HG03469 (cell line): Measurements from ENCODE around the gene STK39.

Experiments used
- ATAC-seq: cut with Tn5 transposase; IDR thresholded peaks from one replicate; pipeline ENCODE4 v1.9.1; 2021; ENCODE audit warnings: mild to moderate bottlenecking, moderate library complexity, moderate number of reproducible peaks; ENCODE audit not compliant: unreplicated experiment

The STK39 gene

GRCh38 chr2:168210895-168211570, 36.4 kb downstream of the STK39 start:
- ATAC-seq = no peak

- no peak for ATAC-seq
These were observed 37.0 kb downstream of the STK39 start for GRCh38 chr2:168210216-168210894.

GRCh38 chr2:168208652-168209051, 38.7 kb downstream of the STK39 start:
- no peak for ATAC-seq

GRCh38 chr2:168207851-168208250, 39.5 kb downstream of the STK39 start:
- ATAC-seq = no peak

- ATAC-seq = no peak
These were observed 43.4 kb downstream of the STK39 start for GRCh38 chr2:168203762-168204693.

GRCh38 chr2:168201584-168202116, 45.7 kb downstream of the STK39 start:
- no peak for ATAC-seq

GRCh38 chr2:168200930-168201583, 46.3 kb downstream of the STK39 start:
- no peak for ATAC-seq

- no peak for ATAC-seq
These were observed 48.8 kb downstream of the STK39 start for GRCh38 chr2:168198476-168199207.

- ATAC-seq = no peak
These were observed 50.6 kb downstream of the STK39 start for GRCh38 chr2:168196764-168197180.

GRCh38 chr2:168194784-168195522, 52.4 kb downstream of the STK39 start:
- peak; percentile 96 for ATAC-seq

GRCh38 chr2:168192839-168193616, 54.4 kb downstream of the STK39 start:
- ATAC-seq = no peak

GRCh38 chr2:168191955-168192785, 55.2 kb downstream of the STK39 start:
- no peak for ATAC-seq

- ATAC-seq = no peak
These were observed 56.6 kb downstream of the STK39 start for GRCh38 chr2:168190590-168191336.

- ATAC-seq = no peak
These were observed 57.4 kb downstream of the STK39 start for GRCh38 chr2:168189835-168190569.

- ATAC-seq = no peak
These were observed 59.4 kb downstream of the STK39 start for GRCh38 chr2:168188002-168188401.

- no peak for ATAC-seq
These were observed 60.9 kb downstream of the STK39 start for GRCh38 chr2:168186452-168186851.
